Endothelial cell of umbilical vein (primary cell): ENCODE results near the gene GUCA1A. TPM values are rescaled to one million over a fixed set of nuclear protein-coding genes. Genes with fewer than 3 reads are reported as not detected.

Source experiments
- BruUV-seq: library from RNA; stranded (reverse); fragments of 400-500 nt; replicated peaks from 2 replicates; lab custom pipeline; 2021; lab: Mats Ljungman, UMichigan
- CTCF ChIA-PET: fragments of 300-600, 350-600 bp; sonication (Branson Sonifier 250); formaldehyde crosslinking; loops from one replicate; lab custom pipeline; 2021; ENCODE audit warnings: antibody characterized with exemption, inconsistent platforms; lab: Charles Lee
- POLR2A ChIA-PET: fragments of 300-600, 350-600 bp; sonication (Branson Sonifier 250); formaldehyde crosslinking; loops from one replicate; lab custom pipeline; 2021; ENCODE audit warnings: antibody characterized with exemption, inconsistent platforms; lab: Charles Lee
- DNase-seq: peaks from one replicate; pipeline ENCODE4 v3.0.0-alpha.2; 2011; ENCODE audit warnings: low read depth, low spot score
- FAIRE-seq: peaks from 2 replicates; lab custom pipeline; 2011; peaks lifted over from hg19 to GRCh38; lab: Jason Lieb, UNC
- H2AFZ ChIP-seq: 2 replicates; pipeline ENCODE4 v1.6.0; 2012; ENCODE audit warnings: low read depth, low read length, control low read depth, inconsistent platforms
- H3K27ac ChIP-seq: 2 replicates; pipeline ENCODE4 v1.5.1; 2011; ENCODE audit warnings: low read depth, mild to moderate bottlenecking, control low read depth, low read length, moderate library complexity; ENCODE audit not compliant: insufficient read depth
- H3K27me3 ChIP-seq, 2 experiments: 2 replicates each; pipeline versions ENCODE4 v1.6.0 to v1.6.1; 2011; ENCODE audit warnings: low read length in 2 of 2, mixed read lengths in 1 of 2; ENCODE audit not compliant: control insufficient read depth in 2 of 2, insufficient read depth in 2 of 2
- H3K36me3 ChIP-seq, 2 experiments: 2 replicates in 1 of 2; 3 replicates in 1 of 2; pipeline ENCODE4 v1.5.1; 2011; ENCODE audit warnings: low read length in 2 of 2, mild to moderate bottlenecking in 1 of 2, moderate library complexity in 1 of 2; ENCODE audit not compliant: control insufficient read depth in 2 of 2, insufficient read depth in 2 of 2; ENCODE audit errors: extremely low read depth in 1 of 2
- H3K4me1 ChIP-seq: 3 replicates; pipeline ENCODE4 v1.5.1; 2011; ENCODE audit warnings: mild to moderate bottlenecking, low read length; ENCODE audit not compliant: control insufficient read depth, insufficient read depth; ENCODE audit errors: extremely low read depth
- H3K4me2 ChIP-seq: 2 replicates; pipeline ENCODE4 v1.6.1; 2011; ENCODE audit warnings: low read length, control low read depth, mixed read lengths; ENCODE audit not compliant: insufficient read depth
- H3K4me3 ChIP-seq, 3 experiments: fragments of 200-600 bp in 1 of 3; sonication (generic), shearing (Covaris generic) in 1 of 3; replicated peaks in 1 of 3; 2 replicates each; pipeline ENCODE4 v1.5.1; 2011 to 2016; ENCODE audit warnings: control low read depth in 3 of 3, low read length in 3 of 3, mild to moderate bottlenecking in 2 of 3, inconsistent platforms in 1 of 3, low read depth in 1 of 3, moderate library complexity in 1 of 3; ENCODE audit not compliant: insufficient read depth in 1 of 3
- H3K79me2 ChIP-seq: 2 replicates; pipeline ENCODE4 v1.6.0; 2012; ENCODE audit warnings: low read length, inconsistent platforms; ENCODE audit not compliant: control insufficient read depth, insufficient read depth
- H3K9ac ChIP-seq: replicated peaks from 2 replicates; pipeline ENCODE3; 2011; ENCODE audit warnings: low read length, control low read depth; ENCODE audit not compliant: insufficient read depth; ENCODE audit errors: extremely low read depth
- H3K9me1 ChIP-seq: replicated peaks from 3 replicates; pipeline ENCODE4 v1.6.0; 2011; ENCODE audit warnings: mild to moderate bottlenecking, low read length; ENCODE audit not compliant: control insufficient read depth, insufficient read depth; ENCODE audit errors: extremely low read depth
- H3K9me3 ChIP-seq: replicated peaks from 2 replicates; pipeline ENCODE4 v1.5.1; 2012; ENCODE audit warnings: low read length, inconsistent platforms; ENCODE audit not compliant: control insufficient read depth, insufficient read depth
- H4K20me1 ChIP-seq: replicated peaks from 2 replicates; pipeline ENCODE3; 2011; ENCODE audit warnings: mild to moderate bottlenecking, low read length; ENCODE audit not compliant: control insufficient read depth, insufficient read depth; ENCODE audit errors: extremely low read depth
- FOS ChIP-seq: IDR thresholded peaks from 2 replicates; pipeline ENCODE4 v1.6.1; 2011; ENCODE audit warnings: mild to moderate bottlenecking, low read length, moderate library complexity, borderline replicate concordance; ENCODE audit not compliant: insufficient read depth
- JUN ChIP-seq: IDR thresholded peaks from 2 replicates; pipeline ENCODE4 v1.6.1; 2011; ENCODE audit warnings: borderline replicate concordance, low read depth; ENCODE audit not compliant: insufficient read length, insufficient read depth
- POLR2AphosphoS5 ChIP-seq: IDR thresholded peaks from 2 replicates; pipeline ENCODE4 v1.6.1; 2012; ENCODE audit warnings: low read depth, mild to moderate bottlenecking, control low read depth, low read length, moderate library complexity; ENCODE audit not compliant: insufficient read depth
- dilution Hi-C: fragments of 300-500 bp; cut with MboI; formaldehyde crosslinking; loops from one replicate; pipeline ENCODE4 v1.15.0; 2019; ENCODE audit warnings: low sequenced_read_pairs; ENCODE audit not compliant: extremely low pct_ligation_motif_present
- intact Hi-C: fragments of 100-400 bp; cut with micrococcal nuclease; formaldehyde crosslinking; loops from one replicate; pipeline ENCODE4 v1.10.0; 2022
- polyA plus RNA-seq, 4 experiments: library from polyadenylated mRNA; depleted of rRNA in 3 of 4; stranded (reverse) in 3 of 4; unstranded in 1 of 4; fragments of >200 nt; gene quantifications; 2 replicates each; pipeline versions ENCODE4 v1.2.1 to v1.2.3, GENCODE V29; 2011 to 2012; ENCODE audit warnings: missing spikeins in 1 of 4
- total RNA-seq: library from RNA; stranded (reverse); gene quantifications from 2 replicates; pipeline ENCODE4 v1.2.3, GENCODE V29; 2021
- TF ChIP-seq, protein P1 (sequence below), 2 donors: IDR thresholded peaks; 1 replicate in 1 of 2; 2 replicates in 1 of 2; pipeline ENCODE4 v1.5.1; 2011; ENCODE audit warnings: low read length in 2 of 2, mild to moderate bottlenecking in 2 of 2, moderate library complexity in 2 of 2, control low read depth in 1 of 2, inconsistent platforms in 1 of 2, low read depth in 1 of 2; ENCODE audit not compliant: insufficient read depth in 1 of 2; ENCODE audit errors: extremely low read depth in 1 of 2

Gene GUCA1A
- total and polyA plus RNA-seq, 2 donors (not counting 3 experiments of a cell fraction or from before 2014, with no cell fraction given), result 0.04 to 0.22 TPM

DNA sequence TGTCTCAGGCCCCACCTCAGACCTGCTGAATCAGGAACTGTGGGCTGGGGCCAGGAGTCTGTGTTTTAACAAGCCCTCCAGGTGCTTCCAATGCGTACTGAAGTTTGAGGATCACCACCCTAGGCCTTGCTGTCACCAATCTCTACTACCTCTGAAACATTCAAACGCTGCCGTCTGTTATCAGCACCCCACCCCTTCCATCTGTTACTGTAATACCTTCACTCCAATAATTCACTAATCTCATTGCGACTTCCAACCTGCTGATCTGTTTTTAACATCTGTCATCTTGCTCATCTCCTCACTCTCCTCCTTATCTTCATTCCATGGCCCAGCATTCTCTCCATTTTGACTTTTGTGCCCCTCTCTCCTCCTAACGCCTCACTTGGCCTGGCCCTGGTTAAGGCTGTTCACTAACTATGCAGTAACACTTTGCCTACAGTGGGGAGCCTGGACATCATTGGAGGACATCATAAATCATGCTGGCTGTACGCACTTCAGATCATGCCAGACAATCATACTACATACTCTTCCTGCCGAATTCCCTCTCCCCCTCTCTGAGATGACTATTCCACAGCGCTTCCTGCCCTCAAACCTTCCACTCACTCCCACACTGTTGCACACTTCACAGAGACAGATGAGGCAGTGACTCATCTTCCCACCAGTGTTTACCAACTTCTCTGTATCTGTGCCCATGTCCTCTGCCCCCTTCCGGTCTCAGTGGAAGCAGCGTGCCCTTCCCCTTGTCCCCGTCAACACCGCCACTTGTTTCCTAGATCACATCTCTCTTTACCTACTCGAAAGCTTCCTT is 24.6 kb downstream of the GUCA1A start:
- H3K36me3 ChIP-seq, result no peaks in the 10 kb centered on the region
- CTCF ChIA-PET, result no interaction called here
- TF ChIP-seq POLR2AphosphoS5 (peak; percentile 21), FOS (peak; percentile 30), JUN (peak; percentile 26)
- TF ChIP-seq, protein P1, sequence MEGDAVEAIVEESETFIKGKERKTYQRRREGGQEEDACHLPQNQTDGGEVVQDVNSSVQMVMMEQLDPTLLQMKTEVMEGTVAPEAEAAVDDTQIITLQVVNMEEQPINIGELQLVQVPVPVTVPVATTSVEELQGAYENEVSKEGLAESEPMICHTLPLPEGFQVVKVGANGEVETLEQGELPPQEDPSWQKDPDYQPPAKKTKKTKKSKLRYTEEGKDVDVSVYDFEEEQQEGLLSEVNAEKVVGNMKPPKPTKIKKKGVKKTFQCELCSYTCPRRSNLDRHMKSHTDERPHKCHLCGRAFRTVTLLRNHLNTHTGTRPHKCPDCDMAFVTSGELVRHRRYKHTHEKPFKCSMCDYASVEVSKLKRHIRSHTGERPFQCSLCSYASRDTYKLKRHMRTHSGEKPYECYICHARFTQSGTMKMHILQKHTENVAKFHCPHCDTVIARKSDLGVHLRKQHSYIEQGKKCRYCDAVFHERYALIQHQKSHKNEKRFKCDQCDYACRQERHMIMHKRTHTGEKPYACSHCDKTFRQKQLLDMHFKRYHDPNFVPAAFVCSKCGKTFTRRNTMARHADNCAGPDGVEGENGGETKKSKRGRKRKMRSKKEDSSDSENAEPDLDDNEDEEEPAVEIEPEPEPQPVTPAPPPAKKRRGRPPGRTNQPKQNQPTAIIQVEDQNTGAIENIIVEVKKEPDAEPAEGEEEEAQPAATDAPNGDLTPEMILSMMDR (IDR thresholded peaks at IDR 0.05; ENCODE audit: extremely low read depth in 1 of 2, insufficient read depth in 1 of 2, low read depth in 1 of 2, low read length in 2 of 2), result no peak
- dilution Hi-C loops, result no loop called here
- peaks cover 6% of the 10 kb centered on the region for H3K4me1 ChIP-seq
- H3K4me2 ChIP-seq, result no peak overlapping the region
- H3K27ac ChIP-seq, result no peak overlapping the region
- FAIRE-seq (peak; percentile 68), DNase-seq (peak; percentile 49)
- no peaks in the 10 kb centered on the region for H3K9me3 ChIP-seq
- H4K20me1 ChIP-seq, result no peaks in the 10 kb centered on the region
- no peak overlapping the region for H3K4me3 ChIP-seq
- no peak overlapping the region for H3K9ac ChIP-seq
- no TSS peak for BruUV-seq
- no peak overlapping the region for H2AFZ ChIP-seq
- no peaks in the 10 kb centered on the region for H3K79me2 ChIP-seq
- no peaks in the 10 kb centered on the region for H3K9me1 ChIP-seq
- no peaks in the 10 kb centered on the region for H3K27me3 ChIP-seq
- POLR2A ChIA-PET, result no interaction called here
- intact Hi-C loops, result no loop called here
